Keratinocyte (primary cell): ENCODE results near the gene MED27. TPM values are rescaled to one million over a fixed set of nuclear protein-coding genes. Genes with fewer than 3 reads are reported as not detected.

Experiments
- DNase-seq: peaks from one replicate; pipeline ENCODE4 v3.0.0-alpha.2; 2011; ENCODE audit warnings: low read depth, missing footprints, low spot score
- FAIRE-seq: peaks from 2 replicates; lab custom pipeline; 2011; peaks lifted over from hg19 to GRCh38; lab: Jason Lieb, UNC
- H2AFZ ChIP-seq: 2 replicates; pipeline ENCODE4 v1.6.0; 2012; ENCODE audit warnings: low read length, control low read depth, inconsistent platforms; ENCODE audit not compliant: control insufficient read depth
- H3K27ac ChIP-seq: 2 replicates; pipeline ENCODE4 v1.5.1; 2011; ENCODE audit warnings: low read length; ENCODE audit not compliant: control insufficient read depth, insufficient read depth
- H3K27me3 ChIP-seq: 3 replicates; pipeline ENCODE4 v1.6.0; 2011; ENCODE audit warnings: low read length; ENCODE audit not compliant: control insufficient read depth, insufficient read depth; ENCODE audit errors: extremely low read depth
- H3K36me3 ChIP-seq, 2 experiments: 2 replicates in 1 of 2; 3 replicates in 1 of 2; pipeline ENCODE4 v1.5.1; 2011; ENCODE audit warnings: low read length in 2 of 2, mild to moderate bottlenecking in 1 of 2; ENCODE audit not compliant: control insufficient read depth in 2 of 2, insufficient read depth in 2 of 2; ENCODE audit errors: extremely low read depth in 1 of 2
- H3K4me1 ChIP-seq: 3 replicates; pipeline ENCODE4 v1.5.1; 2011; ENCODE audit warnings: low read length; ENCODE audit not compliant: control insufficient read depth, insufficient read depth; ENCODE audit errors: extremely low read depth
- H3K4me2 ChIP-seq: 3 replicates; pipeline ENCODE4 v1.6.0; 2011; ENCODE audit warnings: low read depth, low read length; ENCODE audit not compliant: control insufficient read depth, insufficient read depth; ENCODE audit errors: extremely low read depth
- H3K4me3 ChIP-seq, 3 experiments: fragments of 200-600 bp in 1 of 3; sonication (generic) in 1 of 3; 2 replicates in 2 of 3; 3 replicates in 1 of 3; pipeline ENCODE4 v1.5.1; 2011 to 2016; ENCODE audit warnings: low read length in 3 of 3, mild to moderate bottlenecking in 3 of 3, control low read depth in 2 of 3, inconsistent platforms in 1 of 3, low read depth in 1 of 3, mixed read lengths in 1 of 3, mixed run types in 1 of 3, moderate library complexity in 1 of 3; ENCODE audit not compliant: control insufficient read depth in 2 of 3, insufficient read depth in 2 of 3; ENCODE audit errors: extremely low read depth in 1 of 3
- H3K79me2 ChIP-seq: 2 replicates; pipeline ENCODE4 v1.6.0; 2012; ENCODE audit warnings: low read length; ENCODE audit not compliant: control insufficient read depth, insufficient read depth
- H3K9ac ChIP-seq: 3 replicates; pipeline ENCODE4 v1.6.0; 2011; ENCODE audit warnings: low read length; ENCODE audit not compliant: control insufficient read depth, insufficient read depth; ENCODE audit errors: extremely low read depth
- H3K9me1 ChIP-seq: 3 replicates; pipeline ENCODE4 v1.6.0; 2011; ENCODE audit warnings: low read length; ENCODE audit not compliant: control insufficient read depth, insufficient read depth; ENCODE audit errors: extremely low read depth
- H3K9me3 ChIP-seq: 2 replicates; pipeline ENCODE4 v1.5.1; 2012; ENCODE audit warnings: low read depth, low read length; ENCODE audit not compliant: control insufficient read depth
- H4K20me1 ChIP-seq: 3 replicates; pipeline ENCODE4 v1.6.0; 2011; ENCODE audit warnings: low read length; ENCODE audit not compliant: control insufficient read depth, insufficient read depth; ENCODE audit errors: extremely low read depth
- EZH2 ChIP-seq: IDR thresholded peaks from one replicate; pipeline ENCODE4 v1.6.1; 2012; ENCODE audit warnings: inconsistent platforms, mild to moderate bottlenecking, low read length, moderate library complexity
- dilution Hi-C: fragments of 300-500 bp; cut with MboI; formaldehyde crosslinking; loops from one replicate; pipeline ENCODE4 v1.7.0; 2020; ENCODE audit warnings: low sequenced_read_pairs; ENCODE audit not compliant: extremely low pct_ligation_motif_present
- polyA plus RNA-seq, 5 experiments: library from polyadenylated mRNA; depleted of rRNA in 3 of 5; stranded (reverse) in 3 of 5; stranded (forward) in 1 of 5; unstranded in 1 of 5; fragments of >200 nt; gene quantifications; 1 replicate in 1 of 5; 2 replicates in 3 of 5; 3 replicates in 1 of 5; pipeline versions ENCODE4 v1.2.1 to v1.2.3, GENCODE V29; 2011 to 2012; ENCODE audit warnings: missing spikeins in 2 of 5, low read depth in 1 of 5, low replicate concordance in 1 of 5
- TF ChIP-seq, protein P1 (sequence below), 3 experiments: IDR thresholded peaks in 1 of 3; conservative IDR thresholded peaks in 1 of 3; optimal IDR thresholded peaks in 1 of 3; 2 replicates in 2 of 3; 3 replicates in 1 of 3; pipeline versions ENCODE3 to v1.5.1; 2011; ENCODE audit warnings: low read length in 3 of 3, mild to moderate bottlenecking in 3 of 3, moderate library complexity in 2 of 3, control low read depth in 1 of 3, inconsistent platforms in 1 of 3; ENCODE audit not compliant: insufficient read depth in 2 of 3; ENCODE audit errors: extremely low read depth in 1 of 3

Gene MED27
- polyA plus RNA-seq, 1 donor (not counting 4 experiments of a cell fraction or from before 2014, with no cell fraction given) = 39.0 TPM

DNA sequence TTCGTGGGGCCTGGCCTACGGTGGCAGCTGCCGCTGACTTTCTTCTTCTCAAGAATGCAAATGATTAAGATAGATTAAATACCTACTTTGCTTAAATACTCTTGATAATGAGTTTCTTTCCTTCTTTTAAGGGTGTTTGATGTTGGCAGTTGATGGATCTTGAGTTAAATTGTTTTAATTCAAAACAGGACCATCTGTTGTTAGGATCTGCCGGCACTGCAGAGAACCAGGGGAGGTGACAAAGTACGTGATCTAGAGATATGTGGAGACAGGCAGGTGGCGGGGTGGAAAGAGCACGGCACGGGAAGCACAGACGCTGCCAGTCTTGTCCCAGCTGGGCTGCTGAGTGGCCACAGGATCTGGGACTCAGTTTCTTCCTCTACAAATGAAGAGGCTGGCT lies 37.9 kb downstream of the MED27 start:
- dilution Hi-C loops = no loop called here

GRCh38 chr9:132040808-132041207 lies 38.9 kb downstream of the MED27 start:
- H2AFZ ChIP-seq = no peak overlapping the region
- FAIRE-seq (no peak), DNase-seq (no peak)
- no peak overlapping the region for H3K9ac ChIP-seq
- dilution Hi-C loops = no loop called here
- peaks cover 20% of the 10 kb centered on the region for H3K4me1 ChIP-seq
- H3K4me2 ChIP-seq = no peak overlapping the region
- no peaks in the 10 kb centered on the region for H4K20me1 ChIP-seq
- no peaks in the 10 kb centered on the region for H3K9me1 ChIP-seq
- peaks cover 40% of the 10 kb centered on the region for H3K79me2 ChIP-seq
- H3K9me3 ChIP-seq = no peaks in the 10 kb centered on the region
- H3K4me3 ChIP-seq = no peak overlapping the region
- no peaks in the 10 kb centered on the region for H3K27me3 ChIP-seq
- no peak overlapping the region for H3K27ac ChIP-seq
- TF ChIP-seq, protein P1, sequence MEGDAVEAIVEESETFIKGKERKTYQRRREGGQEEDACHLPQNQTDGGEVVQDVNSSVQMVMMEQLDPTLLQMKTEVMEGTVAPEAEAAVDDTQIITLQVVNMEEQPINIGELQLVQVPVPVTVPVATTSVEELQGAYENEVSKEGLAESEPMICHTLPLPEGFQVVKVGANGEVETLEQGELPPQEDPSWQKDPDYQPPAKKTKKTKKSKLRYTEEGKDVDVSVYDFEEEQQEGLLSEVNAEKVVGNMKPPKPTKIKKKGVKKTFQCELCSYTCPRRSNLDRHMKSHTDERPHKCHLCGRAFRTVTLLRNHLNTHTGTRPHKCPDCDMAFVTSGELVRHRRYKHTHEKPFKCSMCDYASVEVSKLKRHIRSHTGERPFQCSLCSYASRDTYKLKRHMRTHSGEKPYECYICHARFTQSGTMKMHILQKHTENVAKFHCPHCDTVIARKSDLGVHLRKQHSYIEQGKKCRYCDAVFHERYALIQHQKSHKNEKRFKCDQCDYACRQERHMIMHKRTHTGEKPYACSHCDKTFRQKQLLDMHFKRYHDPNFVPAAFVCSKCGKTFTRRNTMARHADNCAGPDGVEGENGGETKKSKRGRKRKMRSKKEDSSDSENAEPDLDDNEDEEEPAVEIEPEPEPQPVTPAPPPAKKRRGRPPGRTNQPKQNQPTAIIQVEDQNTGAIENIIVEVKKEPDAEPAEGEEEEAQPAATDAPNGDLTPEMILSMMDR (optimal IDR thresholded peaks at IDR 0.05 in 1 of 3, IDR thresholded peaks at IDR 0.05 in 1 of 3, conservative IDR thresholded peaks at IDR 0.05 in 1 of 3; ENCODE audit: extremely low read depth in 1 of 3, insufficient read depth in 2 of 3, low read length in 3 of 3) = no peak
- TF ChIP-seq EZH2 = no peak
- no peaks in the 10 kb centered on the region for H3K36me3 ChIP-seq

More for the DNA sequence above, 37.9 kb downstream of the MED27 start:
- no peak for FAIRE-seq
- H3K79me2 ChIP-seq = peaks cover 44% of the 10 kb centered on the region
- H4K20me1 ChIP-seq = no peaks in the 10 kb centered on the region
- peak overlapping the region; percentile 15 for H3K27ac ChIP-seq
- no peak overlapping the region for H3K4me3 ChIP-seq
- H3K4me2 ChIP-seq = peak overlapping the region; percentile 19
- no peaks in the 10 kb centered on the region for H3K36me3 ChIP-seq
- no peaks in the 10 kb centered on the region for H3K27me3 ChIP-seq
- peaks cover 20% of the 10 kb centered on the region for H3K4me1 ChIP-seq
- no peaks in the 10 kb centered on the region for H3K9me3 ChIP-seq
- TF ChIP-seq, protein P1 (optimal IDR thresholded peaks at IDR 0.05 in 1 of 3, IDR thresholded peaks at IDR 0.05 in 1 of 3, conservative IDR thresholded peaks at IDR 0.05 in 1 of 3; ENCODE audit: extremely low read depth in 1 of 3, insufficient read depth in 2 of 3, low read length in 3 of 3) = no peak
- H3K9ac ChIP-seq = no peak overlapping the region
- H3K9me1 ChIP-seq = no peaks in the 10 kb centered on the region
- DNase-seq = no peak
- no peak overlapping the region for H2AFZ ChIP-seq
